HepG2 (cell line): ENCODE results near the gene RASD2. TPM values are rescaled to one million over a fixed set of nuclear protein-coding genes. Genes with fewer than 3 reads are reported as not detected.
A peak's percentile ranks its signal among the peaks of the same experiment; 100 is the strongest.

Experiments
- ATAC-seq: fragments of 200-7000 bp; cut with Tn5 transposase; 3 replicates; pipeline ENCODE4 v1.9.1; 2020; ENCODE audit warnings: mild to moderate bottlenecking, moderate library complexity
- BruUV-seq: library from RNA; stranded (reverse); fragments of 400-500 nt; replicated peaks from 2 replicates; lab custom pipeline; 2021; lab: Mats Ljungman, UMichigan
- CTCF ChIA-PET: fragments of 300-600 bp; formaldehyde crosslinking; extraction: SDS; loops from one replicate; lab custom pipeline; 2021; ENCODE audit warnings: low total read pairs, inconsistent platforms, low intra/inter-chr PET ratio; lab: Yijun Ruan, JAX
- POLR2A ChIA-PET: fragments of 350-600 bp; sonication (Branson Sonifier 250); formaldehyde crosslinking; loops from one replicate; lab custom pipeline; 2020; ENCODE audit warnings: antibody characterized with exemption, inconsistent platforms; lab: Yijun Ruan, JAX
- DNase-seq: peaks from one replicate; pipeline ENCODE4 v3.0.0-alpha.2; 2015; ENCODE audit warnings: low spot score
- FAIRE-seq: peaks from 3 replicates; lab custom pipeline; 2011; peaks lifted over from hg19 to GRCh38; lab: Jason Lieb, UNC
- H2AFZ ChIP-seq: one replicate; pipeline ENCODE4 v1.6.1; 2011; ENCODE audit warnings: low read length, inconsistent platforms
- H3K27ac ChIP-seq: fragments of 300-600 bp; 3 replicates; pipeline ENCODE4 v1.8.0; 2011; ENCODE audit warnings: mixed run types, mild to moderate bottlenecking, mixed read lengths, low read length, inconsistent platforms; ENCODE audit not compliant: insufficient read depth; ENCODE audit errors: extremely low read length
- H3K27me3 ChIP-seq, 2 experiments: fragments of 200-600 bp in 1 of 2; 2 replicates in 1 of 2; 3 replicates in 1 of 2; pipeline versions ENCODE4 v1.6.0 to v1.8.0; 2011; ENCODE audit warnings: low read length in 2 of 2, mild to moderate bottlenecking in 2 of 2, moderate library complexity in 2 of 2, inconsistent platforms in 1 of 2; ENCODE audit not compliant: insufficient read depth in 2 of 2, control insufficient read depth in 1 of 2
- H3K36me3 ChIP-seq, 2 experiments: fragments of 200-600 bp in 1 of 2; replicated peaks in 1 of 2; 2 replicates in 1 of 2; 3 replicates in 1 of 2; pipeline versions ENCODE4 v1.5.1 to v1.8.0; 2011; ENCODE audit warnings: low read length in 2 of 2, inconsistent platforms in 1 of 2; ENCODE audit not compliant: insufficient read depth in 2 of 2, control insufficient read depth in 1 of 2
- H3K4me1 ChIP-seq: 2 replicates; pipeline ENCODE4 v1.5.1; 2012; ENCODE audit warnings: low read length, inconsistent platforms; ENCODE audit not compliant: insufficient read depth
- H3K4me2 ChIP-seq: 2 replicates; pipeline ENCODE4 v1.6.0; 2011; ENCODE audit warnings: low read depth, low read length, inconsistent platforms
- H3K4me3 ChIP-seq, 3 experiments: fragments of 200-600 bp in 1 of 3; sonication (generic), shearing (Covaris generic) in 1 of 3; replicated peaks in 1 of 3; 2 replicates each; pipeline ENCODE4 v1.5.1; 2011 to 2016; ENCODE audit warnings: low read length in 3 of 3, inconsistent platforms in 2 of 3, low read depth in 2 of 3, mild to moderate bottlenecking in 2 of 3, control low read depth in 1 of 3, mixed read lengths in 1 of 3; ENCODE audit not compliant: insufficient read depth in 1 of 3
- H3K79me2 ChIP-seq: one replicate; pipeline ENCODE4 v1.6.1; 2011; ENCODE audit warnings: low read length, inconsistent platforms; ENCODE audit not compliant: insufficient read depth
- H3K9ac ChIP-seq: 2 replicates; pipeline ENCODE4 v1.6.0; 2011; ENCODE audit warnings: mild to moderate bottlenecking, low read depth, low read length, inconsistent platforms; ENCODE audit not compliant: insufficient read depth
- H3K9me3 ChIP-seq: 2 replicates; pipeline ENCODE4 v1.5.1; 2012; ENCODE audit warnings: mild to moderate bottlenecking, low read length
- H4K20me1 ChIP-seq: 2 replicates; pipeline ENCODE4 v1.6.0; 2011; ENCODE audit warnings: inconsistent platforms, mild to moderate bottlenecking, low read length, moderate library complexity; ENCODE audit not compliant: insufficient read depth
- ARNT2 ChIP-seq: sonication (generic); formaldehyde crosslinking; IDR thresholded peaks from 2 replicates; pipeline ENCODE4 v1.8.0; 2022; ENCODE audit warnings: mild to moderate bottlenecking, low read depth, missing genetic modification reagents, moderate library complexity
- HOXA9 ChIP-seq: sonication (generic); formaldehyde crosslinking; IDR thresholded peaks from 2 replicates; pipeline ENCODE4 v1.8.1; 2022; ENCODE audit warnings: missing genetic modification reagents, mild to moderate bottlenecking, moderate library complexity, borderline replicate concordance
- IKZF1 ChIP-seq: fragments of 450-650 bp; IDR thresholded peaks from 2 replicates; pipeline ENCODE4 v1.7.1; 2016
- MAFF ChIP-seq: IDR thresholded peaks from 2 replicates; pipeline ENCODE4 v1.6.1; 2011; ENCODE audit warnings: low read depth, low read length, improper control_type of control experiment
- PCBP2 ChIP-seq: fragments of 200-400 bp; formaldehyde crosslinking; optimal IDR thresholded peaks from 2 replicates; pipeline ENCODE3; 2018; ENCODE audit warnings: low read length, low read depth; ENCODE audit not compliant: poor library complexity, severe bottlenecking
- RFXAP ChIP-seq: sonication (generic); formaldehyde crosslinking; IDR thresholded peaks from 2 replicates; pipeline ENCODE4 v1.4.0; 2020; ENCODE audit warnings: missing genetic modification reagents, borderline replicate concordance
- WIZ ChIP-seq: sonication (generic); formaldehyde crosslinking; IDR thresholded peaks from 2 replicates; pipeline ENCODE4 v1.5.1; 2020; ENCODE audit warnings: mild to moderate bottlenecking, missing genetic modification reagents
- ZNF180 ChIP-seq: sonication (generic); formaldehyde crosslinking; IDR thresholded peaks from 2 replicates; pipeline ENCODE4 v1.4.0; 2020; ENCODE audit warnings: low read depth, missing genetic modification reagents, borderline replicate concordance
- ZNF768 ChIP-seq: sonication (generic); formaldehyde crosslinking; IDR thresholded peaks from 2 replicates; pipeline ENCODE4 v1.4.0; 2020; ENCODE audit warnings: missing genetic modification reagents
- WGBS: methylation state at CpG from one replicate; pipeline ENCODE4 v1.1.6; 2017; ENCODE audit warnings: low lambda C conversion rate; 5-methylcytosine and 5-hydroxymethylcytosine counted together
- in situ Hi-C: cut with HindIII; loops from 2 replicates; pipeline ENCODE4 v1.10.0; 2017; ENCODE audit warnings: low pct_unique_long_range_greater_than_20kb; ENCODE audit not compliant: extremely low pct_ligation_motif_present
- intact Hi-C: fragments of 100-400 bp; cut with micrococcal nuclease; formaldehyde crosslinking; loops from one replicate; pipeline ENCODE4 v1.10.0; 2022; ENCODE audit not compliant: unreplicated experiment
- polyA plus RNA-seq, 8 experiments: library from polyadenylated mRNA; depleted of rRNA in 3 of 8; stranded (reverse) in 7 of 8; unstranded in 1 of 8; fragments of >200 nt; fragmentation: Illumina TruSeq in 4 of 8; extraction: Trizol in 4 of 8; gene quantifications; 2 replicates each; pipeline versions ENCODE4 v1.2.1 to v1.2.3, GENCODE V29; 2011 to 2016; ENCODE audit warnings: low read depth in 4 of 8, missing spikeins in 1 of 8, mixed read lengths in 1 of 8; ENCODE audit not compliant: insufficient read depth in 1 of 8
- total RNA-seq, 5 experiments: library from RNA; depleted of rRNA; stranded (reverse); fragments of >200 nt; fragmentation: Illumina TruSeq; extraction: Trizol; gene quantifications; 2 replicates each; pipeline ENCODE4 v1.2.3, GENCODE V29; 2016; ENCODE audit warnings: low read depth in 1 of 5

The RASD2 gene
- total and polyA plus RNA-seq, 2 of the 13 experiments (the other 11 are each of a cell fraction or from before 2014, with no cell fraction given): not detected

DNA sequence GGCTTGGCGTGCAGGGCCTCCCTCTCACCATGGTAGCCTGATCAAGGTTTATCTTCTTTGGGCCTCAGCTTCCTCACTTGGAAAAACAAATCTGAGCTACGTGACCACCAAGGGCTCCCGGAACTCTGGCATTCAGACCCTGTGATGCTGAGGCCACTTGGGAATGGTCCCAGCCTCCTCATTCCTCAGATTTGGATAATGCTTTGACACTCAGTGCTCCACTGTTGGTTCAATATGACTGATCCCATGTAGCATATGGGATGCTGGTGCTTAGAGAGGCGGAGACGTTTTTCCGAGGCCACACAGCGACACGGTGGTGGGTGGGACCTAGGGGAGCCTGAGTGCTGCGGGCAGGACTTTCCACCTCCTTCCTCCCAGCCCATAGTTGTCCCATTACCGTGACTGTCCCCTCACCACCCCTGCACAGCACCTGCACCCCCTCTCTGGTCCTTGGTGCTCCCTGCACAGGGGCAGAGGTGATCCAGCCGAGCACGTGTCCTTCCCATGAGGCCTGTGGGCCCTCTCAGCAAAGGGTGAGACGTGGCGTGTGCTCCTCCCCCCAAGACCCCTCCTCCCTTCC lies 53.4 kb downstream of the RASD2 start:
- H3K4me3 ChIP-seq: no peak overlapping the region
- no peaks in the 10 kb centered on the region for H4K20me1 ChIP-seq
- DNase-seq (no peak), FAIRE-seq (no peak), ATAC-seq (no peak)
- H3K4me2 ChIP-seq: no peak overlapping the region
- H2AFZ ChIP-seq: no peak overlapping the region
- no peak overlapping the region for H3K9ac ChIP-seq
- H3K27ac ChIP-seq: no peak overlapping the region
- H3K79me2 ChIP-seq: no peaks in the 10 kb centered on the region
- peaks cover 29% of the 10 kb centered on the region for H3K4me1 ChIP-seq
- 54% methylated on average over 7 of the region's 14 CpGs for WGBS
- POLR2A ChIA-PET: no interaction called here
- H3K27me3 ChIP-seq: peaks cover 2 to 20% of the 10 kb centered on the region in 2 experiments; a peak in 4 of 5 replicates
- no TSS peak for BruUV-seq
- intact Hi-C loops: no loop called here
- H3K36me3 ChIP-seq: no peaks in the 10 kb centered on the region
- no peaks in the 10 kb centered on the region for H3K9me3 ChIP-seq
- in situ Hi-C loops: no loop called here
- TF ChIP-seq ZNF768 (0 out of 2 replicates have a peak, but pooled peaks have one; percentile 52), ARNT2 (CRISPR knock-in tag) (no peak), MAFF (no peak), IKZF1 (no peak), WIZ (CRISPR knock-in tag) (no peak), HOXA9 (CRISPR knock-in tag) (no peak)
- CTCF ChIA-PET: no interaction called here

DNA sequence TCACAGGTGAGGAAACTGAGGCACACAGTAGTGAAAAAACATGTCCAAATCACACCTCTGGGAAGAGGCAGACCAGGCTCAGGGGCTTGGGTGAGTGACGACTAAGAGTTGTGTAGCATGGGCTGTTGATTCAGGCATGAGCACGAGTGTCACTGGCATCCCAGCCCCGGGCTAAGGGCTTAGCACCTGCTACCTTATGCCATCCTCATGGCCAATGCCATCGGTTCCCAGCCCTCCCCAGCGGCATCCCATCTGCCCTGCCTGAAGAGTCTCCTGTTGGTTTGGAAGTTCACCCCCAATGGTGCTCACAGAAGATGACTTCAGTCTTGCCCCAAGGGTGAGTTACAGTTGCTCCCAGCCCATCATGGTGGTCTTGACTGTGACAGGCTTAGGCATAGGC lies 54.1 kb downstream of the RASD2 start:
- ATAC-seq: no peak
- no peak for FAIRE-seq
- peaks cover 2 to 13% of the 10 kb centered on the region in 2 experiments; a peak in 3 of 5 replicates for H3K27me3 ChIP-seq

More for the DNA sequence above, 54.1 kb downstream of the RASD2 start:
- intact Hi-C loops (no loop called here), in situ Hi-C loops (no loop called here)
- Histone ChIP-seq H3K27ac (no peak overlapping the region), H3K4me3 (no peak overlapping the region), H3K79me2 (no peaks in the 10 kb centered on the region), H3K9me3 (no peaks in the 10 kb centered on the region), H3K4me1 (peaks cover 22% of the 10 kb centered on the region), H4K20me1 (no peaks in the 10 kb centered on the region), H3K9ac (no peak overlapping the region), H3K4me2 (no peak overlapping the region), H3K36me3 (no peaks in the 10 kb centered on the region), H2AFZ (no peak overlapping the region)
- 50% methylated on average over 2 of the region's 5 CpGs for WGBS
- CTCF ChIA-PET: no interaction called here
- POLR2A ChIA-PET: no interaction called here
- DNase-seq: no peak
- TF ChIP-seq ZNF180 (CRISPR knock-in tag) (no peak), RFXAP (no peak), PCBP2 (no peak)
- BruUV-seq: no TSS peak
